Activated T-cell treated with anti-CD3 and anti-CD28 coated beads for 1 hour (primary cell): ENCODE results near the gene TAF6L.
"Not testable (repeated sequence)": the region's sequence is repeated elsewhere in the genome, so short reads cannot be mapped to it uniquely, and the experiment has no call there.

ENCODE experiments used
- DNase-seq: peaks from one replicate; pipeline ENCODE4 v3.0.0-alpha.2; 2020; ENCODE audit warnings: low read depth

Gene TAF6L

DNA sequence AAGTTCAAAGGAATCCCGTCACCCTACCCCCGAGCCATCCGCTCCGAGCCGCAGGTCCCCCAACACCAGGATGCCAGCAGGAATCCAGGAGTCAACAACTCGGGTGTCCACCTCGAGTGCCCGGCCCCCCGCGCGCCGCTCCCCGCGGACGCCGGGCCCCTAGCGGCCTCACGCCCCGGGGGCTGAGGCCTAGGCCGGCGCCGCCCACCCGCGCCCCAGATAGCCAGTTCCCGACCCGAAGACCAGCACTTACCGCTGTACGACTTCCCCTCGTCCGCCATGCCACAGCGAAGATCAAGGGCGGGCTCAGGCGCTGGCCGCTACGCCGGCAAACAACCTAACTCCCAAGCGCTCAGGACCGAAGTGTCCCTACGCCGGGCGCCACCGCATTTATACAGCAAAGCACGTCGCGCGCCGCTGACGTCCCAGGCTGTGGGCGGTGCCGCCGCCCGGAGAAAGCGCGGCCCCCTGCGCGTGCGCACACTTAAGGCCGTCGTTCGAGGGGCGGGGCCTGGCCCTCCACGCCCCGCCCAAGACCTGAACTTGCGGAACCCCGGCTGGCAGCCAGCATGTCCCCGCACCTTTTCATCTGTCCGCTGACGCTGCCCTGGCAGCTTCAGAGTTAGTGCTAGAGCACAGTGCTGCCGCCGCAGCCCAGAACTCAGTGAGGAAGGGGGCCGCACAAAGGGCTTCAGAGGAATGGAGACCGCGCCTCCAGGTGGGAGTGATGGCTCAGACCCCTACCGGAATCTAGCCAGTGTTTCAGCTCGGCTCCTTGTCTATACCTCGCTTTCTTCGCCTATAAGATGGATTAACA, 34.1 kb downstream of the TAF6L start, which contains the start of gene NXF1:
Gene NXF1, minus strand, starts transcription at position 365 of the 817 bp plus-strand sequence. Its CDS starts 84 bp downstream, at position 281.
- peak; percentile 96 for DNase-seq

DNA sequence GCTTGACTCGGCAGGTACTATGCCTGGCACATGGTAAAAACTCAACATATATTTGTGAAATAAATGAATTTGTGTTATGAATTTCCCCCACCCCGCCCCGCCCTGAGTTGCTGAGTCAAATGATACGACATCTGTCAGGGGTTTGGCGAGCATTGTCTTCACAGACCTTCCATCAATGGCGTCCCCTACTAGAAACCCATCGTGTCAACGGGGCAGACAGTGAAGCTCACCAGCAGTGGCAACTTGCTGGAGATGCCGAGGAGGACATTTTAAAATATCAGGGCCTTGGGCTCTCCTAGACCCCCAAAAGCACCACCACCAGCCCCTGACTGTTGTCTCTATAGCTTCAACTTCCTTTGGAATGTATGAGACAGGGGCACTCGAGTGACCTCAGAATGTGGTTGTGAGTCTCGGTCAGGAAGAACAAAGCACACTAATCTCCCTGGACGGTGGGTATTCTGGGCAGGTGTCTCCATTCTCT, 34.8 kb downstream of the TAF6L start:
- no peak for DNase-seq

- no peak for DNase-seq
Observed at GRCh38 chr11:62806611-62807121, 35.5 kb downstream of the TAF6L start.

DNA sequence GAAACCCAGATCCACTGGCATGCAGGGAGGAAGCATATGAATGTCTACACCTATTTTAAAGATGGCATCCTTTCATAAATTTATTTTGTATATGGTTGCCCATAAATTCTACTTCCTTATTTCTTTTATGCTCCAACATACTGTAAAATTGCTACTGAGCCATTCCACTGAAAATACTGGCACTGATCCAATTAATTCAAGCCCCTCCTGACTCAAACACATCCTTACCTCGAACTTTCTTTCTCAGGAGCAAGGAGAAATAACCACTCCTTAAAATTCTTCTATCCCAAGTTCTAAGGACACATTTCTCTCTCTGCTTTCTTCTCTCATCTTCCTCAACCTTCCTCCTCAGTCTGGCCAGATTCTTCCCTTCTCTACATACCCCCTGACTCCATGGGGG, 39.6 kb downstream of the TAF6L start:
- DNase-seq: no peak

GRCh38 chr11:62811659-62812058, 40.5 kb downstream of the TAF6L start:
- DNase-seq: no peak

GRCh38 chr11:62816557-62816956, 45.4 kb downstream of the TAF6L start:
- no peak for DNase-seq

DNA sequence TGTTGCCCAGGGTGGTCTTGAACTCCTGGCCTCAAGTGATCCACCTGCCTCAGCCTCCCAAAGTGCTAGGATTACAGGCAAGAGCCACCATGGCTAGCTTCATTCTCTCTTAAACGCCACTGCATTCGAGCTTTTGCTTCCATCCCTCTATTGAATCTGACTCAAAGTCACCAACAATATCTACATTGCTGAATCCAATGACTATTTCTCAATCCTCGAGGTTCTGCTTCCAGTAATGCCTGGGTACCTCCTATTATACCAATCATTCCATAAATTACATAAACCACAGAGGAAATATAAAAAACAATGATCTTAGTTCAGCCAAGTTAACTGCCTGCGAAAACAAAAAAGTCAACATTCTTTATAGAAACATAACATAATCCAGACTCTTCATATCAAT, 45.9 kb downstream of the TAF6L start:
- DNase-seq: no peak

DNA sequence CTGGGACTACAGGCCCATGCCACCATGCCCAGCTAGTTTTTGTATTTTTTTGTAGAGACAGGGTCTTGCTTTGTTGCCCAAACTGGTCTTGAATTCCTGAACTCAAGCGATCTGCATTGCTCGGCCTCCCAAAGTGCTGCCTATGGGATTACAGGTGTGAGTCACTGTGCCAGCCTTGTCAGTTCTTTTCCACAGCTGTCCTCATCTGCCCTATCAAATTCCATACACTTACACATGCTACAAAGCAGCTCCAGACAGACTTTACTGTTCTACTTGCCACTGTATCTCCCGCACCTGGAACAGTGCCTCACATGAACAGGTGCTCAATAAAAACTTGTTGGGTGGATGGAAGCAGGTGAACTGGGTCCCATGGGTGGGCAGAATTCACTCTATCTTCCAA, 52.5 kb downstream of the TAF6L start:
- DNase-seq: no peak

GRCh38 chr11:62828130-62828529, 56.9 kb downstream of the TAF6L start:
- not testable (repeated sequence) for DNase-seq

DNA sequence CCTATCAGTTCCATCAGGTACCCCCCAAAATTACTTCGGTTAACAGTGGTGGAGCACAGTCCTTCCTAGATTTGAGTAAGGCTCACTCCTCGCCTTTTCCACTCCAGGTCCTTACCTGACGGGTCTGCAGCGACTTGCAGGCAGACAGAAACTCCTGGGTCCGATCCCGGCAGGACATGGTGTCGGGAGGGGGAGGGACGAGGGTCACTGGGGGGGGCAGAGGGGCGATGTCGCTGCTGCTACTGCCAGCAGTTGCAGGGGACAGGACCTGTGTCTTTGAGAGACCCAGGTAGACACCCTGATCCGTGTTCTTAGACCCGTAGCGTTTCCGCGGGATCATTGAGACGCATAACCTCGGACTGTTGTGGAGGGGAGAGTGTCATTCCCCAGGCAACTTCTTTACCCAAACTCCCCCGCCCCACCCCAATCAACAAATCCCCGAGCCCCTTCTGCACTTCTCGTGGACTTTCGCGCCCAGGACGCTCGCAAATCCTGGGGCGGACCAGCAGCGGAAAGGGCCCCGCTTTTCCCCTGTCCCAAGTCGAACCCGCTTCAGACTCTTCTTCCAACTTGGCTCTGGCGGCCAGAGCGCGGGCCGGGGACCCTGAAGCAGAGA, 59.8 kb downstream of the TAF6L start:
- DNase-seq: no peak

- DNase-seq: peak; percentile 99
Observed at GRCh38 chr11:62831520-62832335, 60.5 kb downstream of the TAF6L start, which contains the start of gene STX5. TSS of gene STX5 (minus strand) at chr11:62832051. CDS start at chr11:62831243, 808 bp downstream.

DNA sequence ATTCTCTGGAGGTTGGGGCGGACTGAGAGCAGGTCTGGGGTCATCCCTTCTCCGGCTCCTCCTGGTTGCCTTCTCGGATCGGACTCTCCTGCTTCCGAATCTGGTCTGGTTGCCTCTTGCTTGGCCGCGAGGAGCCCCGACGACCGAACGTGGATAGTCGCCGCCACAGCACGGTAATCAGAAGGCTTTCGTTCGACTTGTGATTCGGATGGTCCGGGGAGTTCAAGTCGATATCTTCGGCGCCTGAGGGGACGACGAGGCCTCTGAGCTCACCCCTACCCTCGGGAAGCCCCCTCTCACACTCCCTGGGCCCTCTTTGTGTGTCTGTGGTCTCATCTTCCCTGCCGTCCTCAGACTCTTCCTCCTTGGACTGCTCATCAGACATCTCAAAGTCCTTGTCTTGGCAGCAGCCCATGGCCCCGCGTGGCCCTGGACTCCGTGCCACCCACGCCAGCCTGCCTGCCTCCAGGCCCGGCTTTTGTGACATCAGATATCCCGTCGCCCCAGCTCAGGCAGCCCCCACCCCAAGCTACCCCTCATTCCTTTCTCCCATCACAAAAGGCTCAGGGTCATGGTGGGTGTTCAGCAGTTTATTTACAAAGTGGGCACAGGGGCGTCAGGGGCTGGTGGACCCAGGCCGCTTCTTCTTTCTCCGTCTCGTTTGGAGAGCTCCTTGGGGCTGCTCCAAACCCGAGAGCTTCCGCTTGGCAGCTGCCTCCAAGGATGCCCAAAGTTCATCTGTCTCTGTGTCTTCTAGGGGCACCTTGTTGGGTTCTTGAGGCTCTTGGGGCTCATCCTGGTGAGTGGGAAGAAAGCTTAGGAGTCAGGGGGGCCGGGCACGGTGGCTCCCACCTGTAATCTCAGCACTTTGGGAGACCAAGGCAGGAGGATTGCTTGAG, 61.4 kb downstream of the TAF6L start, which contains the start of gene TEX54:
Gene TEX54, minus strand, starts transcription at position 506 of the 899 bp plus-strand sequence.
- DNase-seq: no peak

DNA sequence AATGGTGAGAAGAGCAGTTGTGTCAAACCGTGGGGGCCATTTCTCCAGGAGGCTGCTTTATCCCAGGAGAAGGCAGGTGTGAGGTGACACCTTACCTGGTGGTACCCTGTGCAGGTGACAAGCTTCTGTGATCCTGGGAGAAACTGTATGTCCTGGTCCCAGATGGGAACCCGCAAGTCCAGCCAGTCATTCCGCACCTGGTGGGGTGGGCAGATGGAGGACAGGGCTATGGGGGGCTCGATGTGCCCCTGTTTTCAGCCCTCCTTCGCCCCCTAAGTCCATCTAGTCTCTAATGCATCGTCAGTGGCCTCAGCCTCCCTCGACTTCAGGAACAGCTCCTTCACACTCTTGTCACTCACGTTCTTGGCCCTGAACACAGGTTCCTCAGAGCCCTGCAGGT, 64.1 kb downstream of the TAF6L start:
- DNase-seq: no peak
